Lower leg skin (tissue), 4 donors: ENCODE data around the gene R3HDM2. TPM values are rescaled to one million over a fixed set of nuclear protein-coding genes. Genes with fewer than 3 reads are reported as not detected.

Experiments
- DNase-seq, 2 donors: peaks; one replicate each; pipeline ENCODE4 v3.0.0-alpha.2; 2019; ENCODE audit warnings: low spot score in 2 of 2
- H3K4me3 ChIP-seq: fragments of 200-600 bp; sonication (generic); 2 replicates; pipeline ENCODE4 v1.5.1; 2017; ENCODE audit warnings: mild to moderate bottlenecking, low read depth; ENCODE audit not compliant: poor library complexity, severe bottlenecking
- CTCF ChIP-seq, 3 donors: fragments of 450-650 bp; IDR thresholded peaks; one replicate each; pipeline ENCODE4 v1.5.1; 2016; ENCODE audit warnings: antibody characterized with exemption in 3 of 3, mild to moderate bottlenecking in 3 of 3, moderate library complexity in 2 of 3
- POLR2A ChIP-seq, 2 donors: fragments of 450-650 bp; IDR thresholded peaks; one replicate each; pipeline ENCODE4 v1.6.1; 2016 to 2017; ENCODE audit warnings: antibody characterized with exemption in 2 of 2, mild to moderate bottlenecking in 1 of 2, moderate library complexity in 1 of 2
- WGBS, 2 donors: methylation state at CpG; one replicate each; pipeline ENCODE4 v1.1.5; 2018; 5-methylcytosine and 5-hydroxymethylcytosine counted together
- intact Hi-C: fragments of 100-400 bp; cut with DNase I; formaldehyde crosslinking; loops from one replicate; pipeline ENCODE4 v1.15.0; 2023; ENCODE audit warnings: low total_unique reads
- total RNA-seq, 4 donors: library from RNA; depleted of rRNA; stranded (reverse); fragments of >200 nt; gene quantifications; one replicate each; pipeline ENCODE4 v1.1.0, GENCODE V29; 2016

The R3HDM2 gene
- total RNA-seq, 4 donors from 2014 or later: 37.2 to 64.6 (median 54.3) TPM

- no peak for DNase-seq
- no peak overlapping the region for H3K4me3 ChIP-seq
- intact Hi-C loops: loop anchor here (10.0 kb wide), 1 partner anchor 164 kb away; no protein-coding TSS in a partner anchor
- 0 to 2% methylated on average over 13 to 19 of the region's 19 CpGs for WGBS, 2 donors
- TF ChIP-seq CTCF (IDR thresholded peaks at IDR 0.05): no peak
- TF ChIP-seq POLR2A (IDR thresholded peaks at IDR 0.05): no peak
Measured at GRCh38 chr12:57460841-57461275, 30.0 kb upstream of the R3HDM2 start.

GRCh38 chr12:57460468-57460784, 29.6 kb upstream of the R3HDM2 start:
- TF ChIP-seq POLR2A (IDR thresholded peaks at IDR 0.05) (no peak), CTCF (IDR thresholded peaks at IDR 0.05) (no peak)
- intact Hi-C loops: loop anchor here (10.0 kb wide), 1 partner anchor 164 kb away; no protein-coding TSS in a partner anchor
- no peak for DNase-seq
- H3K4me3 ChIP-seq: no peak overlapping the region
- 1 to 6% methylated on average over 5 to 6 of the region's 6 CpGs for WGBS, 2 donors

- intact Hi-C loops: loop anchor here (10.0 kb wide), 1 partner anchor 165 kb away; no protein-coding TSS in a partner anchor
- H3K4me3 ChIP-seq: peak within 1 kb of the TSS; percentile 38
- 0 to 1% methylated on average over 20 to 33 of the region's 36 CpGs for WGBS, 2 donors
- TF ChIP-seq POLR2A (IDR thresholded peaks at IDR 0.05) (no peak), CTCF (IDR thresholded peaks at IDR 0.05) (no peak)
- no peak for DNase-seq
Measured at GRCh38 chr12:57459750-57460467, 29.1 kb upstream of the R3HDM2 start, which contains the start of gene GLI1. Gene GLI1 (plus strand): TSS chr12:57459785. CDS start chr12:57463692, 3,907 bp downstream.

GRCh38 chr12:57459055-57459749, 28.4 kb upstream of the R3HDM2 start:
- DNase-seq: peak; percentile 92 to 98
- H3K4me3 ChIP-seq: peak overlapping the region; percentile 38
- TF ChIP-seq POLR2A (IDR thresholded peaks at IDR 0.05) (no peak), CTCF (IDR thresholded peaks at IDR 0.05) (peak in 1 of 3 donors; percentile 98)
- WGBS, 2 donors: 0 to 1% methylated on average over 24 of the region's 24 CpGs
- intact Hi-C loops: no loop called here

GRCh38 chr12:57458665-57459054, 27.8 kb upstream of the R3HDM2 start:
- intact Hi-C loops: no loop called here
- 26 to 28% methylated on average over 3 of the region's 3 CpGs for WGBS, 2 donors
- DNase-seq: no peak
- no peak overlapping the region for H3K4me3 ChIP-seq
- TF ChIP-seq POLR2A (IDR thresholded peaks at IDR 0.05): no peak
- TF ChIP-seq CTCF (IDR thresholded peaks at IDR 0.05): no peak
